ENCODE results near the gene NIFK. TPM values are rescaled to one million over a fixed set of nuclear protein-coding genes. Genes with fewer than 3 reads are reported as not detected.

NIFK gene
- polyA plus RNA-seq, 1 donor (not counting 4 experiments of a cell fraction or from before 2014, with no cell fraction given) = 60.4 TPM

GRCh38 chr2:121764681-121765228, 28.1 kb upstream of the NIFK start:
- H3K79me2 ChIP-seq (ENCODE audit: control insufficient read depth, insufficient read depth, low read length) = peaks cover 1% of the 10 kb centered on the region
- no peak overlapping the region for H2AFZ ChIP-seq (ENCODE audit: control insufficient read depth, low read length)
- no peak overlapping the region for H3K9ac ChIP-seq (ENCODE audit: control insufficient read depth, extremely low read depth, insufficient read depth, low read length)
- peaks cover 2% of the 10 kb centered on the region for H3K9me1 ChIP-seq (ENCODE audit: control insufficient read depth, extremely low read depth, insufficient read depth, low read length)
- dilution Hi-C loops (cut with MboI; ENCODE audit: extremely low pct_ligation_motif_present, low sequenced_read_pairs) = no loop called here
- FAIRE-seq (peak; percentile 49), DNase-seq (ENCODE audit: low read depth, low spot score) (no peak)
- no peak for TF ChIP-seq EZH2 (IDR thresholded peaks at IDR 0.05; ENCODE audit: low read length)
- TF ChIP-seq CTCF (optimal IDR thresholded peaks at IDR 0.05 in 1 of 3, IDR thresholded peaks at IDR 0.05 in 1 of 3, conservative IDR thresholded peaks at IDR 0.05 in 1 of 3; ENCODE audit: extremely low read depth in 1 of 3, insufficient read depth in 2 of 3, low read length in 3 of 3) = no peak
- no peaks in the 10 kb centered on the region for H3K9me3 ChIP-seq (ENCODE audit: control insufficient read depth, low read depth, low read length)
- peaks cover 24 to 30% of the 10 kb centered on the region in 2 experiments for H3K36me3 ChIP-seq (ENCODE audit: control insufficient read depth in 2 of 2, extremely low read depth in 1 of 2, insufficient read depth in 2 of 2, low read length in 2 of 2)
- no peaks in the 10 kb centered on the region for H3K27me3 ChIP-seq (ENCODE audit: control insufficient read depth, extremely low read depth, insufficient read depth, low read length)
- H3K4me1 ChIP-seq (ENCODE audit: control insufficient read depth, extremely low read depth, insufficient read depth, low read length) = peaks cover 15% of the 10 kb centered on the region
- peak overlapping the region; percentile 22 for H3K27ac ChIP-seq (ENCODE audit: control insufficient read depth, insufficient read depth, low read length)
- H3K4me2 ChIP-seq (ENCODE audit: control insufficient read depth, extremely low read depth, insufficient read depth, low read depth, low read length) = peak overlapping the region; percentile 22
- no peaks in the 10 kb centered on the region for H4K20me1 ChIP-seq (ENCODE audit: control insufficient read depth, extremely low read depth, insufficient read depth, low read length)
- H3K4me3 ChIP-seq (ENCODE audit: control insufficient read depth in 2 of 3, extremely low read depth in 1 of 3, insufficient read depth in 2 of 3, low read depth in 1 of 3, low read length in 3 of 3) = no peak overlapping the region

- H3K9me1 ChIP-seq (ENCODE audit: control insufficient read depth, extremely low read depth, insufficient read depth, low read length) = no peaks in the 10 kb centered on the region
- peak within 1 kb of the TSS; percentile 96 for H3K9ac ChIP-seq (ENCODE audit: control insufficient read depth, extremely low read depth, insufficient read depth, low read length)
- DNase-seq (ENCODE audit: low read depth, low spot score) (peak; percentile 80), FAIRE-seq (no peak)
- H2AFZ ChIP-seq (ENCODE audit: control insufficient read depth, low read length) = peak within 1 kb of the TSS; percentile 99
- H4K20me1 ChIP-seq (ENCODE audit: control insufficient read depth, extremely low read depth, insufficient read depth, low read length) = no peaks in the 10 kb centered on the region
- dilution Hi-C loops (cut with MboI; ENCODE audit: extremely low pct_ligation_motif_present, low sequenced_read_pairs) = no loop called here
- no peak for TF ChIP-seq EZH2 (IDR thresholded peaks at IDR 0.05; ENCODE audit: low read length)
- TF ChIP-seq CTCF (optimal IDR thresholded peaks at IDR 0.05 in 1 of 3, IDR thresholded peaks at IDR 0.05 in 1 of 3, conservative IDR thresholded peaks at IDR 0.05 in 1 of 3; ENCODE audit: extremely low read depth in 1 of 3, insufficient read depth in 2 of 3, low read length in 3 of 3) = no peak
- peak within 1 kb of the TSS; percentile 94 for H3K27ac ChIP-seq (ENCODE audit: control insufficient read depth, insufficient read depth, low read length)
- peaks cover 6% of the 10 kb centered on the region for H3K4me1 ChIP-seq (ENCODE audit: control insufficient read depth, extremely low read depth, insufficient read depth, low read length)
- H3K27me3 ChIP-seq (ENCODE audit: control insufficient read depth, extremely low read depth, insufficient read depth, low read length) = no peaks in the 10 kb centered on the region
- no peaks in the 10 kb centered on the region for H3K9me3 ChIP-seq (ENCODE audit: control insufficient read depth, low read depth, low read length)
- H3K36me3 ChIP-seq (ENCODE audit: control insufficient read depth in 2 of 2, extremely low read depth in 1 of 2, insufficient read depth in 2 of 2, low read length in 2 of 2) = peaks cover 3 to 7% of the 10 kb centered on the region in 2 experiments
- peaks cover 32% of the 10 kb centered on the region for H3K79me2 ChIP-seq (ENCODE audit: control insufficient read depth, insufficient read depth, low read length)
- H3K4me2 ChIP-seq (ENCODE audit: control insufficient read depth, extremely low read depth, insufficient read depth, low read depth, low read length) = peak within 1 kb of the TSS; percentile 72
- peak within 1 kb of the TSS; percentile 67 to 99 (median 99) for H3K4me3 ChIP-seq (ENCODE audit: control insufficient read depth in 2 of 3, extremely low read depth in 1 of 3, insufficient read depth in 2 of 3, low read depth in 1 of 3, low read length in 3 of 3)
Measured at GRCh38 chr2:121755237-121756111, 18.8 kb upstream of the NIFK start, which contains the start of gene TSN. TSS of gene TSN (plus strand) at chr2:121755651. CDS start at chr2:121755780, 129 bp downstream.

All from keratinocyte (primary cell).